Airway epithelial cell (primary cell): Measurements from ENCODE around the gene MDM4. TPM values are rescaled to one million over a fixed set of nuclear protein-coding genes. Genes with fewer than 3 reads are reported as not detected.

Experiments
- total RNA-seq: library from RNA; depleted of rRNA; stranded (reverse); fragments of >200 nt; gene quantifications from 2 replicates; pipeline ENCODE4 v1.2.3, GENCODE V29; 2015

The MDM4 gene, protein sequence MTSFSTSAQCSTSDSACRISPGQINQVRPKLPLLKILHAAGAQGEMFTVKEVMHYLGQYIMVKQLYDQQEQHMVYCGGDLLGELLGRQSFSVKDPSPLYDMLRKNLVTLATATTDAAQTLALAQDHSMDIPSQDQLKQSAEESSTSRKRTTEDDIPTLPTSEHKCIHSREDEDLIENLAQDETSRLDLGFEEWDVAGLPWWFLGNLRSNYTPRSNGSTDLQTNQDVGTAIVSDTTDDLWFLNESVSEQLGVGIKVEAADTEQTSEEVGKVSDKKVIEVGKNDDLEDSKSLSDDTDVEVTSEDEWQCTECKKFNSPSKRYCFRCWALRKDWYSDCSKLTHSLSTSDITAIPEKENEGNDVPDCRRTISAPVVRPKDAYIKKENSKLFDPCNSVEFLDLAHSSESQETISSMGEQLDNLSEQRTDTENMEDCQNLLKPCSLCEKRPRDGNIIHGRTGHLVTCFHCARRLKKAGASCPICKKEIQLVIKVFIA
- 7.1 and 7.3 TPM in 2 replicates for total RNA-seq

DNA sequence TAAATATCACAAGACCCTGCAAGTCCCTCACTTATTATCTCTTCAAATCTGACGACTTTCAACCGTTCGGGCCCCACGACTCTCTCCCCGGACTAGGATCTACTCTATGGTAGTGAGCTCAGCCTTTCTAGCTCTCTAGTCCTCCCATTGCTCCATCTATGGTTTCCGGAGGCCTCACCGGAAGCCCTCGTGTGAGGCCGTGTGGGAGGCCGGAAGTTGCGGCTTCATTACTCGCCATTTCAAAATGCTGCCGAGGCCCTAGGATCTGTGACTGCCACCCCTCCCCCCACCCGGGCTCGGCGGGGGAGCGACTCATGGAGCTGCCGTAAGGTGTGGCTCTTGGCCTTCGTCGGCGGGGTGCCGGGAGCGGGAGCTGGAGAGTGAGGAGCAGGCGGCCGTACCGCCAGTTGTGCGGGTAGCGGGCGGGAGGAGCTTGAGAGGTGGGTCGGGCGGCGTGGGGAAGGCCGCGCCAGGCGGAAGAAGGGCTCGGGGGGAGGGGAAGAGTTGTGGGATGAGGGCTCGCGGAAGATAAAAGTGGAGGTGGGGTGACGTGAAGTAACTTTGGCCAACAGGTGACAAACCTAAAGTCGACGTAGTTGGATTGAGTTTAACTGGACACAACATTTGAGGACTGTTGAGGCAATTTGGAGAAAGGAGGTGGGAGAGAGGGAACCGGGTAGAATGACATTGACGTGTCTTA is at the start of gene MDM4:
MDM4 (plus strand) TSS at position 227 of the 700 bp plus-strand sequence. CDS start 9,113 bp downstream, outside the sequence.

DNA sequence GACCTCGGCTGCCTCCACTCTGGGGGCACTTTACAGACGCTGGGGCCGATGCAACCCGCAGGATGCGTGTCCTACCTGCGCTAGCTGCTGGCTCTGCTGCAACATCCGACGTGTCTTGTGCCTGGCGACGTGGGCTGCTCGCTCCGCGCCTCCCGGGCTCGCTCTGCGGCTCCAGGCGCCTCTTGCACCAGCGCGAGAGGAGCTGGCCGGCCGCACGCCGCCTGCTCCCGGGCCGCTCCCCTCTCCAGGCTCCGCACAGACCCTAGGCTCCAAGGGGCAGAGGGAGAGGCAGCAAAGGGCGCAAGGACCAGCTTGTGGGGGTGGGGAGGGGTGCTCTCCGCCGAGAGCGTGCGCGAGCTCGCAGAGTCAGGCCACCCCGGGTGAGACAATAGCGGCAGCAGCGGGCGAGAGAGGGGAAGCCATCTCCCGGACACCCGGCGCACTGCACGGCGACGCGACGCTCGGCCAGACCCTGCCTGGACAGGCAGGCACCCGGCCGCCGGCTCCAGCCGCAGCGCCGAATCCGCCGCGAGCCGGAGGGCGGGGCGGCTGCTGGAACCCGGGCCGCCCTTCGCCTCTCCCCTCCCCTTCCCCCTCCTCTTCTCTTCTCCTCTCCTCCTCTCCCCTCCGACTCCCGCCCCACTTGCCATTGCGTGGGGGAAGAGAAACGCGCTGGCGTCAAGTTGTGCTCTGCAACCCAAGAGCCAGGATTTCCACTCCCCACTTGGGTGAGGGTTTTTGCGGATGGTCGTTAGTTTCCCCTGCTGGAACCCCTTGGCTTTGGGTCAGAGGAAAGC is 21.7 kb upstream of the MDM4 start, which contains the start of gene PIK3C2B:
PIK3C2B (minus strand) TSS at position 525 of the 797 bp plus-strand sequence. CDS start 25,003 bp downstream, outside the sequence.

Other genes starting within 250 kb of the MDM4 start
- gene PLEKHA6, start 156.5 kb upstream of the MDM4 start, total RNA-seq = 4.3 and 10.2 TPM in 2 replicates
- 21.9 and 31.2 TPM in 2 replicates for gene PPP1R15B, start 104.6 kb upstream of the MDM4 start, total RNA-seq
- gene PIK3C2B, start 21.6 kb upstream of the MDM4 start, total RNA-seq = 11.1 and 20.5 TPM in 2 replicates
- gene LRRN2, start 169.3 kb downstream of the MDM4 start, total RNA-seq = not detected in 2 replicates